Measurements from ENCODE around the gene FERMT3.

Gene FERMT3

DNA sequence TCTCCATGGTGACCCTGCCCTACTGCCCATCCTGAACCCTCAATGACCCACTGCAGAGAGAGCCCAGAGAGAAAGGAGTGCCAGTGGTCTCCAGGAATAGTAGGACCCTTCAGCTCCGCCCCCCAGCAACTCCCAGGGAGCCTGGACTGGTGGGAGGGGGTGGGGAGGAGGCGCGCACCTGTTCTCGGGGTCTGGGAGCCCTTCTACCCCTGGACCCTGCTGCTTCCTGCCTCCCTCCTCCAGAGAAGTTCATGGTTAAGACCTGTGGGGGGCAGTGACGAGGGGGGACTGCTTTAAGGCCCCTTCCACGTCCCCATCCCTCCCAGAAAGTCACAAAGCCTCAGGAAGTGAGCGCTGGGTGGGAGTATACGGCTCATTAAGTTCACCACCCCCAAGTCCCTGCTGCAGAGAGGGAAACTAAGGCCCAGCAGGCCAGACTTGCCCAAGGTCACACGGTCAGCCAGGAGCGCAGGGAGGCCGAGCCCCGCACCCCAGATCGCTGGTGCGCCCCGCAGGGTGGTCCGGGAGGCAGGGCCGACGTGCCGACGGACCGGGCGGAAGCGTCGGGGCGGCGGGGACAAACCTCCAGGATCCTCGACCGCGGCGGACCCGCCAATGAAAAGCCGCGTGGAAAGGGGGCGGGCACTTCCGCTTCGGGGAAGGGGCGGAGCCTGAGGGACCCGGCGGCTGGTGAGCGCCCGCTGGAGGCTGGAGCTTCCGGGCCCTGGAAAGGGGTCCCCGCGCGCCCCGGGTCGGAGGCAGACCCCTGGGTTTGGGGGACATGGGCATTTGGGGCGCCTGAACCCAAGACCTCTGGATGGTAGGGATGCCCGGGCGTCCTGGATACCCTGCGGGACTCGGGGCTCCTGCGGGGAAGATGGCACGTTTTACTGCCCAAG, 19.3 kb downstream of the FERMT3 start, which contains the start of the genes NUDT22 and TRPT1:
Gene NUDT22, plus strand, starts transcription at position 667 of the 899 bp plus-strand sequence. CDS start 379 bp downstream, outside the sequence.
Gene TRPT1, minus strand, starts transcription at position 579 of the 899 bp plus-strand sequence. Its CDS starts 326 bp downstream, at position 253.
- H3K36me3 ChIP-seq (ENCODE audit: control insufficient read depth in 1 of 2, insufficient read depth in 2 of 2, low read length in 2 of 2), result peaks cover 17 to 19% of the 10 kb centered on the region in 2 experiments
- H3K4ac ChIP-seq (ENCODE audit: low read depth, low read length), result peak within 1 kb of the TSS; percentile 74
- peak within 1 kb of the TSS; percentile 93 for H2AK5ac ChIP-seq (ENCODE audit: low read length)
- H3K79me1 ChIP-seq (ENCODE audit: low read length), result peaks cover 20% of the 10 kb centered on the region
- no peak within 1 kb of the TSS for H3K23ac ChIP-seq (ENCODE audit: low read length)
- DNase-seq, result peak; percentile 83 to 92
- H2AFZ ChIP-seq (ENCODE audit: insufficient read depth, low read length, poor library complexity), result peak within 1 kb of the TSS; percentile 76
- peak within 1 kb of the TSS; percentile 94 for H4K12ac ChIP-seq (ENCODE audit: low read depth, low read length)
- peak within 1 kb of the TSS; percentile 87 for H3K9ac ChIP-seq (ENCODE audit: low read length)
- peak within 1 kb of the TSS; percentile 94 for H4K91ac ChIP-seq (ENCODE audit: low read depth, low read length)
- H3K18ac ChIP-seq (ENCODE audit: low read length), result peak within 1 kb of the TSS; percentile 97
- H3K4me1 ChIP-seq (ENCODE audit: control insufficient read depth in 1 of 2, insufficient read depth in 2 of 2, low read length in 2 of 2), result peaks cover 15 to 24% of the 10 kb centered on the region in 2 experiments
- peak within 1 kb of the TSS; percentile 5 for H3K27ac ChIP-seq (ENCODE audit: low read depth, low read length)
- peaks cover 16% of the 10 kb centered on the region for H3K79me2 ChIP-seq (ENCODE audit: control insufficient read depth, insufficient read depth, low read length, poor library complexity)
- no CpG with 5 or more reads among the region's 54 CpGs for WGBS (ENCODE audit: extremely low coverage, insufficient coverage, insufficient read length)
- peak within 1 kb of the TSS; percentile 42 for H2BK12ac ChIP-seq (ENCODE audit: low read length)
- H4K8ac ChIP-seq (ENCODE audit: low read depth, low read length), result peak within 1 kb of the TSS; percentile 94
- peak within 1 kb of the TSS; percentile 70 for H2BK120ac ChIP-seq (ENCODE audit: insufficient read depth, low read length, poor library complexity)
- peak within 1 kb of the TSS; percentile 58 for H2BK5ac ChIP-seq (ENCODE audit: low read depth, low read length, poor library complexity)
- H3K4me2 ChIP-seq (ENCODE audit: low read length), result peak within 1 kb of the TSS; percentile 95
- H3K14ac ChIP-seq (ENCODE audit: low read length), result peak within 1 kb of the TSS; percentile 92
- H3K4me3 ChIP-seq (ENCODE audit: low read depth, low read length), result peak within 1 kb of the TSS; percentile 83
- H3K27me3 ChIP-seq (ENCODE audit: insufficient read depth, low read length), result no peaks in the 10 kb centered on the region
- H3K9me3 ChIP-seq (ENCODE audit: insufficient read depth, low read depth, low read length), result peaks cover 5% of the 10 kb centered on the region

DNA sequence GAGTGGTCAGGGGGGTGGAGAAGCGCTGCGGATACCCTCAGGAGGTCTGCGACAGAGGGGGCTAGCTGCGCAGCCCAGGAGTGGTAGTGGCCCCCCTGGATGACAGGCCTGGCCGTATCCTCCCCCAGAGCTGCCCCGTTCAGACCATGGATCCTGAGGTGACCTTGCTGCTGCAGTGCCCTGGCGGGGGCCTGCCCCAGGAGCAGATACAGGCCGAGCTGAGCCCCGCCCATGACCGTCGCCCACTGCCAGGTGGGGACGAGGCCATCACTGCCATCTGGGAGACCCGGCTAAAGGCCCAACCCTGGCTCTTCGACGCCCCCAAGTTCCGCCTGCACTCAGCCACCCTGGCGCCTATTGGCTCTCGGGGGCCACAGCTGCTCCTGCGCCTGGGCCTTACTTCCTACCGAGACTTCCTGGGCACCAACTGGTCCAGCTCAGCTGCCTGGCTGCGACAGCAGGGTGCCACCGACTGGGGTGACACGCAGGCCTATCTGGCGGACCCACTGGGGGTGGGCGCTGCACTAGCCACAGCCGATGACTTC, 20.1 kb downstream of the FERMT3 start:
- peak overlapping the region; percentile 70 for H2BK120ac ChIP-seq (ENCODE audit: insufficient read depth, low read length, poor library complexity)
- peak overlapping the region; percentile 80 for H2AK5ac ChIP-seq (ENCODE audit: low read length)
- H3K79me1 ChIP-seq (ENCODE audit: low read length), result peaks cover 20% of the 10 kb centered on the region
- H3K36me3 ChIP-seq (ENCODE audit: control insufficient read depth in 1 of 2, insufficient read depth in 2 of 2, low read length in 2 of 2), result peaks cover 15 to 16% of the 10 kb centered on the region in 2 experiments
- peak overlapping the region; percentile 76 for H3K18ac ChIP-seq (ENCODE audit: low read length)
- H3K4me2 ChIP-seq (ENCODE audit: low read length), result peak overlapping the region; percentile 95
- H4K91ac ChIP-seq (ENCODE audit: low read depth, low read length), result peak overlapping the region; percentile 90
- H2AFZ ChIP-seq (ENCODE audit: insufficient read depth, low read length, poor library complexity), result peak overlapping the region; percentile 68
- H3K9ac ChIP-seq (ENCODE audit: low read length), result peak overlapping the region; percentile 87
- H3K4ac ChIP-seq (ENCODE audit: low read depth, low read length), result peak overlapping the region; percentile 63
- H3K14ac ChIP-seq (ENCODE audit: low read length), result peak overlapping the region; percentile 90
- H2BK12ac ChIP-seq (ENCODE audit: low read length), result no peak overlapping the region
- H3K4me3 ChIP-seq (ENCODE audit: low read depth, low read length), result peak overlapping the region; percentile 78
- no peaks in the 10 kb centered on the region for H3K27me3 ChIP-seq (ENCODE audit: insufficient read depth, low read length)
- peak overlapping the region; percentile 79 for H4K12ac ChIP-seq (ENCODE audit: low read depth, low read length)
- peak in 1 of 2 donors; percentile 24 for DNase-seq
- WGBS (ENCODE audit: extremely low coverage, insufficient coverage, insufficient read length), result no CpG with 5 or more reads among the region's 26 CpGs
- H3K79me2 ChIP-seq (ENCODE audit: control insufficient read depth, insufficient read depth, low read length, poor library complexity), result peaks cover 16% of the 10 kb centered on the region
- peaks cover 5% of the 10 kb centered on the region for H3K9me3 ChIP-seq (ENCODE audit: insufficient read depth, low read depth, low read length)
- H3K4me1 ChIP-seq (ENCODE audit: control insufficient read depth in 1 of 2, insufficient read depth in 2 of 2, low read length in 2 of 2), result peaks cover 18 to 24% of the 10 kb centered on the region in 2 experiments
- H2BK5ac ChIP-seq (ENCODE audit: low read depth, low read length, poor library complexity), result peak overlapping the region; percentile 58
- peak overlapping the region; percentile 94 for H4K8ac ChIP-seq (ENCODE audit: low read depth, low read length)
- H3K23ac ChIP-seq (ENCODE audit: low read length), result no peak overlapping the region
- H3K27ac ChIP-seq (ENCODE audit: low read depth, low read length), result no peak overlapping the region

DNA sequence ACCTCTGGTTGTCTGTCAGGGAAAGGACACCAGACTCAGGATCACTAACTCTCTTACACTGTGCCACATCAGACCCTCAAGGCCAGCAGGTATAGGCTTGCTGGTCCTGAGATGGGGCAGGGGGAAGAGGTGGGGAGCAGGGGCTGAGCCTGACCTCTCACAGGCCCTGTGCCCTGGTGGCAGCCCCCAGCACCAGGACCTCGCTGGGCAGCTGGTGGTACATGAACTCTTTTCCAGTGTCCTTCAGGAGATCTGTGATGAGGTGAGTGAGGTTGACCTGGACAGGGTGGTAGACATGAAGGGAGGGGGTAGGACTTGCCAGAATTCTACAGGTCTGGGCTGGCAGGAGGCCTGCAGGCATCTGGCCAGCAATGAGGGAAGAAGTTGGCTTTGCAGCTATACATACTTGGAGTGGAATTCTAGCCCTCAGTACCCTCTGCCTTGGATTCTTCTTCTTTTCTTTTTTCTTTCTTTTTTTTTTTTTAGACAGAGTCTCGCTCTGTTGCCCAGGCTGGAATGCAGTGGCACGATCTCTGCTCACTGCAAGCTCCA, 21.0 kb downstream of the FERMT3 start:
- peaks cover 18 to 24% of the 10 kb centered on the region in 2 experiments for H3K4me1 ChIP-seq (ENCODE audit: control insufficient read depth in 1 of 2, insufficient read depth in 2 of 2, low read length in 2 of 2)
- no peak overlapping the region for H4K8ac ChIP-seq (ENCODE audit: low read depth, low read length)
- no peak overlapping the region for H2BK5ac ChIP-seq (ENCODE audit: low read depth, low read length, poor library complexity)
- no peak overlapping the region for H3K4ac ChIP-seq (ENCODE audit: low read depth, low read length)
- peaks cover 16% of the 10 kb centered on the region in 2 experiments for H3K36me3 ChIP-seq (ENCODE audit: control insufficient read depth in 1 of 2, insufficient read depth in 2 of 2, low read length in 2 of 2)
- H3K79me2 ChIP-seq (ENCODE audit: control insufficient read depth, insufficient read depth, low read length, poor library complexity), result peaks cover 16% of the 10 kb centered on the region
- H3K27ac ChIP-seq (ENCODE audit: low read depth, low read length), result no peak overlapping the region
- no peak overlapping the region for H2AFZ ChIP-seq (ENCODE audit: insufficient read depth, low read length, poor library complexity)
- peaks cover 20% of the 10 kb centered on the region for H3K79me1 ChIP-seq (ENCODE audit: low read length)
- H2BK12ac ChIP-seq (ENCODE audit: low read length), result no peak overlapping the region
- H3K4me3 ChIP-seq (ENCODE audit: low read depth, low read length), result no peak overlapping the region
- WGBS (ENCODE audit: extremely low coverage, insufficient coverage, insufficient read length), result no CpG with 5 or more reads among the region's 3 CpGs
- DNase-seq, result peak in 1 of 2 donors; percentile 60
- peaks cover 5% of the 10 kb centered on the region for H3K9me3 ChIP-seq (ENCODE audit: insufficient read depth, low read depth, low read length)
- H2AK5ac ChIP-seq (ENCODE audit: low read length), result no peak overlapping the region
- H3K14ac ChIP-seq (ENCODE audit: low read length), result no peak overlapping the region
- no peak overlapping the region for H3K9ac ChIP-seq (ENCODE audit: low read length)
- H4K12ac ChIP-seq (ENCODE audit: low read depth, low read length), result no peak overlapping the region
- no peak overlapping the region for H4K91ac ChIP-seq (ENCODE audit: low read depth, low read length)
- no peak overlapping the region for H3K18ac ChIP-seq (ENCODE audit: low read length)
- no peak overlapping the region for H3K23ac ChIP-seq (ENCODE audit: low read length)
- no peaks in the 10 kb centered on the region for H3K27me3 ChIP-seq (ENCODE audit: insufficient read depth, low read length)
- no peak overlapping the region for H2BK120ac ChIP-seq (ENCODE audit: insufficient read depth, low read length, poor library complexity)
- no peak overlapping the region for H3K4me2 ChIP-seq (ENCODE audit: low read length)

DNA sequence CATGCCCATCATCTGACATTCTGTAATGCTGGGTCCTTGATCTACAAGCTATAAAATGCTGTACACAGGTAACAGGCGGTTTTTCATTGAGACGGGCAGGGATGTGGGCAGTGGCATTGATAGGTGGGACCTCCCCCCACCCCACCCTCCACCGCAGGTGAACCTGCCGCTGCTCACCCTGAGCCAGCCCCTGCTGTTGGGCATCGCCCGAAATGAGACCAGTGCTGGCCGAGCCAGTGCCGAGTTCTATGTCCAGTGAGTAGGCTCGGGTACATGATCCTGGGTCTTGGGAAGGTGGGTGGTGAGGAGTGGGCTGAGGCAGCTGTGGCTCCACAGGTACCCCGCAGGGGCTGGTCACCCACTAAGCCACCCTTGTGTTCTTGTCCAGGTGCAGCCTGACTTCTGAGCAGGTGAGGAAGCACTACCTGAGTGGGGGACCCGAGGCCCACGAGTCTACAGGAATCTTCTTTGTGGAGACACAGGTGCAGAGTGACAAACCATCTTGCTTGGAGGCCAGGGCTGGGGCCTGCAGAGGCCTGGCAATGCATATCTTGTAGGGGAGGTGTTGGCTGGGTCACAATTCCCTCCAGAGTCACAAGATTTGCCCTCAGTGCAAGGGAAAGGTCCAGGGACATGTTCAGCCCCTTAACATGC, 22.7 kb downstream of the FERMT3 start:
- Histone ChIP-seq H2BK120ac (ENCODE audit: insufficient read depth, low read length, poor library complexity) (no peak overlapping the region), H3K27ac (ENCODE audit: low read depth, low read length) (no peak overlapping the region), H3K14ac (ENCODE audit: low read length) (no peak overlapping the region), H3K36me3 (ENCODE audit: control insufficient read depth in 1 of 2, insufficient read depth in 2 of 2, low read length in 2 of 2) (peaks cover 3 to 4% of the 10 kb centered on the region in 2 experiments), H3K79me2 (ENCODE audit: control insufficient read depth, insufficient read depth, low read length, poor library complexity) (peaks cover 19% of the 10 kb centered on the region), H2AK5ac (ENCODE audit: low read length) (no peak overlapping the region), H3K79me1 (ENCODE audit: low read length) (peaks cover 23% of the 10 kb centered on the region), H3K4me3 (ENCODE audit: low read depth, low read length) (no peak overlapping the region), H3K27me3 (ENCODE audit: insufficient read depth, low read length) (no peaks in the 10 kb centered on the region), H2BK12ac (ENCODE audit: low read length) (no peak overlapping the region), H4K8ac (ENCODE audit: low read depth, low read length) (no peak overlapping the region), H3K18ac (ENCODE audit: low read length) (no peak overlapping the region), H3K4me2 (ENCODE audit: low read length) (no peak overlapping the region), H4K12ac (ENCODE audit: low read depth, low read length) (no peak overlapping the region), H3K9ac (ENCODE audit: low read length) (no peak overlapping the region), H3K9me3 (ENCODE audit: insufficient read depth, low read depth, low read length) (peaks cover 3% of the 10 kb centered on the region), H3K4ac (ENCODE audit: low read depth, low read length) (no peak overlapping the region), H3K23ac (ENCODE audit: low read length) (no peak overlapping the region), H3K4me1 (ENCODE audit: control insufficient read depth in 1 of 2, insufficient read depth in 2 of 2, low read length in 2 of 2) (peaks cover 16 to 22% of the 10 kb centered on the region in 2 experiments), H4K91ac (ENCODE audit: low read depth, low read length) (no peak overlapping the region), H2BK5ac (ENCODE audit: low read depth, low read length, poor library complexity) (no peak overlapping the region), H2AFZ (ENCODE audit: insufficient read depth, low read length, poor library complexity) (no peak overlapping the region)
- no CpG with 5 or more reads among the region's 12 CpGs for WGBS (ENCODE audit: extremely low coverage, insufficient coverage, insufficient read length)
- DNase-seq, result no peak

Measured in trophoblast cell (in vitro differentiated cells and primary cell).